ENCODE data around the gene CCT6B.
"Not testable (repeated sequence)": the region's sequence is repeated elsewhere in the genome, so short reads cannot be mapped to it uniquely, and the experiment has no call there.

DNA sequence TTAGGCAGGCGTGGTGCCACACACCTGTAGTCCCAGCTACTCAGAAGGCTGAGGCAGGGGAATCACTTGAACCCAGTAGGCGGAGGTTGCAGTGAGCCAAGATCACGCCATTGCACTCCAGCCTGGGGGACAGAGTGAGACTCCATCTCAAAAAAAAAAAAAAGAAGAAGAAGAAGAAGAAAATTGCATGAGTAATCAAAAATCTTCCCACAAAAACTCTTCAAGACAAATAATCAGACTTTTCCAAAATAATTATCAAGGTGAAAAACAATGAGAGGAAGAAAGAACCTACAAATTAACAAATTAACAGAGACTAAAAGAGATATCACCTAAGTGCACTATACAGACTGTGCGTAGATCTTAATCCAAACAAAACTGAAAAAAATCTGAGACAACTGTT is 10.5 kb downstream of the CCT6B start:
- TF ChIP-seq ZNF140 (CRISPR knock-in tag; IDR thresholded peaks at IDR 0.05); ZNF76 (CRISPR knock-in tag; IDR thresholded peaks at IDR 0.05; ENCODE audit: borderline replicate concordance); BCL6 (CRISPR knock-in tag; IDR thresholded peaks at IDR 0.05); CHD1 (IDR thresholded peaks at IDR 0.05; ENCODE audit: low read length); ILK (tag; IDR thresholded peaks at IDR 0.05; ENCODE audit: borderline replicate concordance, low read depth); MYC (IDR thresholded peaks at IDR 0.05; ENCODE audit: low read depth, low read length); MYC (CRISPR knock-in tag; IDR thresholded peaks at IDR 0.05; ENCODE audit: borderline replicate concordance, low read depth); TAF1 (IDR thresholded peaks at IDR 0.05; ENCODE audit: control insufficient read depth, extremely low read depth, insufficient read depth, low read length, severe bottlenecking); BHLHE40 (IDR thresholded peaks at IDR 0.05; ENCODE audit: low read length); NR2C2 (CRISPR knock-in tag; IDR thresholded peaks at IDR 0.05); NR2C2 (tag; IDR thresholded peaks at IDR 0.05): not testable (repeated sequence)
- TF ChIP-seq, protein P1, sequence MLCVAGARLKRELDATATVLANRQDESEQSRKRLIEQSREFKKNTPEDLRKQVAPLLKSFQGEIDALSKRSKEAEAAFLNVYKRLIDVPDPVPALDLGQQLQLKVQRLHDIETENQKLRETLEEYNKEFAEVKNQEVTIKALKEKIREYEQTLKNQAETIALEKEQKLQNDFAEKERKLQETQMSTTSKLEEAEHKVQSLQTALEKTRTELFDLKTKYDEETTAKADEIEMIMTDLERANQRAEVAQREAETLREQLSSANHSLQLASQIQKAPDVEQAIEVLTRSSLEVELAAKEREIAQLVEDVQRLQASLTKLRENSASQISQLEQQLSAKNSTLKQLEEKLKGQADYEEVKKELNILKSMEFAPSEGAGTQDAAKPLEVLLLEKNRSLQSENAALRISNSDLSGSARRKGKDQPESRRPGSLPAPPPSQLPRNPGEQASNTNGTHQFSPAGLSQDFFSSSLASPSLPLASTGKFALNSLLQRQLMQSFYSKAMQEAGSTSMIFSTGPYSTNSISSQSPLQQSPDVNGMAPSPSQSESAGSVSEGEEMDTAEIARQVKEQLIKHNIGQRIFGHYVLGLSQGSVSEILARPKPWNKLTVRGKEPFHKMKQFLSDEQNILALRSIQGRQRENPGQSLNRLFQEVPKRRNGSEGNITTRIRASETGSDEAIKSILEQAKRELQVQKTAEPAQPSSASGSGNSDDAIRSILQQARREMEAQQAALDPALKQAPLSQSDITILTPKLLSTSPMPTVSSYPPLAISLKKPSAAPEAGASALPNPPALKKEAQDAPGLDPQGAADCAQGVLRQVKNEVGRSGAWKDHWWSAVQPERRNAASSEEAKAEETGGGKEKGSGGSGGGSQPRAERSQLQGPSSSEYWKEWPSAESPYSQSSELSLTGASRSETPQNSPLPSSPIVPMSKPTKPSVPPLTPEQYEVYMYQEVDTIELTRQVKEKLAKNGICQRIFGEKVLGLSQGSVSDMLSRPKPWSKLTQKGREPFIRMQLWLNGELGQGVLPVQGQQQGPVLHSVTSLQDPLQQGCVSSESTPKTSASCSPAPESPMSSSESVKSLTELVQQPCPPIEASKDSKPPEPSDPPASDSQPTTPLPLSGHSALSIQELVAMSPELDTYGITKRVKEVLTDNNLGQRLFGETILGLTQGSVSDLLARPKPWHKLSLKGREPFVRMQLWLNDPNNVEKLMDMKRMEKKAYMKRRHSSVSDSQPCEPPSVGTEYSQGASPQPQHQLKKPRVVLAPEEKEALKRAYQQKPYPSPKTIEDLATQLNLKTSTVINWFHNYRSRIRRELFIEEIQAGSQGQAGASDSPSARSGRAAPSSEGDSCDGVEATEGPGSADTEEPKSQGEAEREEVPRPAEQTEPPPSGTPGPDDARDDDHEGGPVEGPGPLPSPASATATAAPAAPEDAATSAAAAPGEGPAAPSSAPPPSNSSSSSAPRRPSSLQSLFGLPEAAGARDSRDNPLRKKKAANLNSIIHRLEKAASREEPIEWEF (CRISPR knock-in tag; IDR thresholded peaks at IDR 0.05), result not testable (repeated sequence)
- TF ChIP-seq, protein P2, sequence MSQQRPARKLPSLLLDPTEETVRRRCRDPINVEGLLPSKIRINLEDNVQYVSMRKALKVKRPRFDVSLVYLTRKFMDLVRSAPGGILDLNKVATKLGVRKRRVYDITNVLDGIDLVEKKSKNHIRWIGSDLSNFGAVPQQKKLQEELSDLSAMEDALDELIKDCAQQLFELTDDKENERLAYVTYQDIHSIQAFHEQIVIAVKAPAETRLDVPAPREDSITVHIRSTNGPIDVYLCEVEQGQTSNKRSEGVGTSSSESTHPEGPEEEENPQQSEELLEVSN (IDR thresholded peaks at IDR 0.05; ENCODE audit: borderline replicate concordance in 1 of 2, extremely low read depth in 1 of 2, insufficient read depth in 1 of 2, insufficient read length in 1 of 2, low read depth in 1 of 2, low read length in 1 of 2, poor library complexity in 1 of 2, severe bottlenecking in 1 of 2), result not testable (repeated sequence)
- TF ChIP-seq, protein P3, sequence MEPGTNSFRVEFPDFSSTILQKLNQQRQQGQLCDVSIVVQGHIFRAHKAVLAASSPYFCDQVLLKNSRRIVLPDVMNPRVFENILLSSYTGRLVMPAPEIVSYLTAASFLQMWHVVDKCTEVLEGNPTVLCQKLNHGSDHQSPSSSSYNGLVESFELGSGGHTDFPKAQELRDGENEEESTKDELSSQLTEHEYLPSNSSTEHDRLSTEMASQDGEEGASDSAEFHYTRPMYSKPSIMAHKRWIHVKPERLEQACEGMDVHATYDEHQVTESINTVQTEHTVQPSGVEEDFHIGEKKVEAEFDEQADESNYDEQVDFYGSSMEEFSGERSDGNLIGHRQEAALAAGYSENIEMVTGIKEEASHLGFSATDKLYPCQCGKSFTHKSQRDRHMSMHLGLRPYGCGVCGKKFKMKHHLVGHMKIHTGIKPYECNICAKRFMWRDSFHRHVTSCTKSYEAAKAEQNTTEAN (CRISPR knock-in tag; IDR thresholded peaks at IDR 0.05), result not testable (repeated sequence)
- TF ChIP-seq, protein P4, sequence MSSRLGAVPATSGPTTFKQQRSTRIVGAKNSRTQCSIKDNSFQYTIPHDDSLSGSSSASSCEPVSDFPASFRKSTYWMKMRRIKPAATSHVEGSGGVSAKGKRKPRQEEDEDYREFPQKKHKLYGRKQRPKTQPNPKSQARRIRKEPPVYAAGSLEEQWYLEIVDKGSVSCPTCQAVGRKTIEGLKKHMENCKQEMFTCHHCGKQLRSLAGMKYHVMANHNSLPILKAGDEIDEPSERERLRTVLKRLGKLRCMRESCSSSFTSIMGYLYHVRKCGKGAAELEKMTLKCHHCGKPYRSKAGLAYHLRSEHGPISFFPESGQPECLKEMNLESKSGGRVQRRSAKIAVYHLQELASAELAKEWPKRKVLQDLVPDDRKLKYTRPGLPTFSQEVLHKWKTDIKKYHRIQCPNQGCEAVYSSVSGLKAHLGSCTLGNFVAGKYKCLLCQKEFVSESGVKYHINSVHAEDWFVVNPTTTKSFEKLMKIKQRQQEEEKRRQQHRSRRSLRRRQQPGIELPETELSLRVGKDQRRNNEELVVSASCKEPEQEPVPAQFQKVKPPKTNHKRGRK (tag; IDR thresholded peaks at IDR 0.05), result not testable (repeated sequence)
- TF ChIP-seq, protein P5, sequence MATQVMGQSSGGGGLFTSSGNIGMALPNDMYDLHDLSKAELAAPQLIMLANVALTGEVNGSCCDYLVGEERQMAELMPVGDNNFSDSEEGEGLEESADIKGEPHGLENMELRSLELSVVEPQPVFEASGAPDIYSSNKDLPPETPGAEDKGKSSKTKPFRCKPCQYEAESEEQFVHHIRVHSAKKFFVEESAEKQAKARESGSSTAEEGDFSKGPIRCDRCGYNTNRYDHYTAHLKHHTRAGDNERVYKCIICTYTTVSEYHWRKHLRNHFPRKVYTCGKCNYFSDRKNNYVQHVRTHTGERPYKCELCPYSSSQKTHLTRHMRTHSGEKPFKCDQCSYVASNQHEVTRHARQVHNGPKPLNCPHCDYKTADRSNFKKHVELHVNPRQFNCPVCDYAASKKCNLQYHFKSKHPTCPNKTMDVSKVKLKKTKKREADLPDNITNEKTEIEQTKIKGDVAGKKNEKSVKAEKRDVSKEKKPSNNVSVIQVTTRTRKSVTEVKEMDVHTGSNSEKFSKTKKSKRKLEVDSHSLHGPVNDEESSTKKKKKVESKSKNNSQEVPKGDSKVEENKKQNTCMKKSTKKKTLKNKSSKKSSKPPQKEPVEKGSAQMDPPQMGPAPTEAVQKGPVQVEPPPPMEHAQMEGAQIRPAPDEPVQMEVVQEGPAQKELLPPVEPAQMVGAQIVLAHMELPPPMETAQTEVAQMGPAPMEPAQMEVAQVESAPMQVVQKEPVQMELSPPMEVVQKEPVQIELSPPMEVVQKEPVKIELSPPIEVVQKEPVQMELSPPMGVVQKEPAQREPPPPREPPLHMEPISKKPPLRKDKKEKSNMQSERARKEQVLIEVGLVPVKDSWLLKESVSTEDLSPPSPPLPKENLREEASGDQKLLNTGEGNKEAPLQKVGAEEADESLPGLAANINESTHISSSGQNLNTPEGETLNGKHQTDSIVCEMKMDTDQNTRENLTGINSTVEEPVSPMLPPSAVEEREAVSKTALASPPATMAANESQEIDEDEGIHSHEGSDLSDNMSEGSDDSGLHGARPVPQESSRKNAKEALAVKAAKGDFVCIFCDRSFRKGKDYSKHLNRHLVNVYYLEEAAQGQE (IDR thresholded peaks at IDR 0.05; ENCODE audit: borderline replicate concordance), result not testable (repeated sequence)
- TF ChIP-seq, protein P5 (CRISPR knock-in tag; IDR thresholded peaks at IDR 0.05; ENCODE audit: low read depth), result not testable (repeated sequence)
